Transverse colon (tissue), 4 donors: ENCODE data around the gene TMEM178B. TPM values are rescaled to one million over a fixed set of nuclear protein-coding genes. Genes with fewer than 3 reads are reported as not detected.

ENCODE experiments used
- DNase-seq: peaks from one replicate; pipeline ENCODE4 v3.0.0-alpha.2; 2019
- H3K27ac ChIP-seq, 4 donors: fragments of 200-600 bp; sonication (generic); 2 replicates each; pipeline ENCODE4 v1.5.1; 2016 to 2018; ENCODE audit warnings: inconsistent platforms in 4 of 4
- H3K27me3 ChIP-seq: fragments of 200-600 bp; sonication (generic); 2 replicates; pipeline ENCODE4 v1.5.1; 2017; ENCODE audit warnings: inconsistent platforms
- H3K36me3 ChIP-seq, 4 donors: fragments of 200-600 bp; sonication (generic); 2 replicates each; pipeline ENCODE4 v1.5.1; 2017 to 2019; ENCODE audit warnings: inconsistent platforms in 4 of 4
- H3K4me1 ChIP-seq, 4 donors: fragments of 200-600 bp; sonication (generic); 2 replicates each; pipeline ENCODE4 v1.5.1; 2017 to 2020; ENCODE audit warnings: inconsistent platforms in 4 of 4
- H3K4me3 ChIP-seq, 4 donors: fragments of 200-600 bp; sonication (generic); 1 replicate in 1 of 4; 2 replicates in 3 of 4; pipeline versions ENCODE4 v1.5.1 to v1.6.1; 2017 to 2019; ENCODE audit warnings: inconsistent platforms in 4 of 4
- H3K9me3 ChIP-seq, 2 donors: fragments of 200-600 bp; sonication (generic); 2 replicates each; pipeline ENCODE4 v1.5.1; 2017 to 2019; ENCODE audit warnings: inconsistent platforms in 2 of 2
- EP300 ChIP-seq: sonication (generic); formaldehyde crosslinking; IDR thresholded peaks from one replicate; pipeline ENCODE4 v1.6.1; 2017; ENCODE audit warnings: antibody characterized with exemption, low read depth
- POLR2A ChIP-seq: fragments of 450-650 bp; IDR thresholded peaks from one replicate; pipeline ENCODE4 v1.6.1; 2016; ENCODE audit warnings: antibody characterized with exemption, mild to moderate bottlenecking, moderate library complexity
- POLR2AphosphoS5 ChIP-seq, 3 donors: sonication (generic); formaldehyde crosslinking; IDR thresholded peaks; one replicate each; pipeline ENCODE4 v1.6.1; 2016; ENCODE audit warnings: antibody characterized with exemption in 3 of 3
- WGBS, 2 donors: methylation state at CpG; one replicate each; pipeline ENCODE4 v1.1.5; 2018; ENCODE audit warnings: low coverage in 1 of 2; 5-methylcytosine and 5-hydroxymethylcytosine counted together
- in situ Hi-C, 4 donors: fragments of 200-750 bp; cut with MboI; loops; one replicate each; pipeline versions ENCODE4 v1.15.0 to v1.15.1; 2017; ENCODE audit warnings: low sequenced_read_pairs in 3 of 4, low pct_ligation_motif_present in 1 of 4, low pct_unique_long_range_greater_than_20kb in 1 of 4
- intact Hi-C: fragments of 100-400 bp; cut with DNase I; formaldehyde crosslinking; loops from one replicate; pipeline ENCODE4 v1.15.1; 2023; ENCODE audit warnings: low total_unique reads
- total RNA-seq, 4 donors: library from RNA; depleted of rRNA; stranded (reverse); fragments of >200 nt; gene quantifications; one replicate each; pipeline ENCODE4 v1.1.0, GENCODE V29; 2016
- TF ChIP-seq, protein P1 (sequence below), 5 experiments: fragments of 200-600 bp in 3 of 5; fragments of 450-650 bp in 2 of 5; sonication (generic) in 3 of 5; IDR thresholded peaks; 1 replicate in 2 of 5; 2 replicates in 3 of 5; pipeline ENCODE4 v1.5.1; 2016 to 2017; ENCODE audit warnings: antibody characterized with exemption in 5 of 5, inconsistent platforms in 3 of 5, mild to moderate bottlenecking in 2 of 5, moderate library complexity in 1 of 5

The TMEM178B gene
- total RNA-seq, 4 donors from 2014 or later: 0.32 to 0.82 (median 0.39) TPM

DNA sequence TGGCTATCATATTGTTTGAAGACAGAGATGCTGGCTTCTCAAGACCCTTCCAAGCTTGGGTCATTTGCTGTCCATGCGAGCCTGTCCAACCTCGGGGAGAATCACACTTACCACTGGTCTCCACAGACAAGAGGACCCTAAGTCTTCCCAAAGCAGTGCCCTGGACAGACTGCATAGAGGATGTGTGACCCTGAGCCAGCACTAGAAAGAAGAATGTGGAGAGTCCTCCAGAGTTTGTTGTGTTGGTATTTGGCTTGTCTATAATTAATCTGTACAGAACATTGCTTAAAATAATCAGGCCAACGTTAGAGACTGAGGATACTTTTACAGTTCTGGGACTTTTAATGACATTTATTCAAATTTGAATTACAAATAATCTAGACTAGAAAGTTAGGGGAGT is 212.7 kb downstream of the TMEM178B start:
- intact Hi-C loops: no loop called here
- no peak overlapping the region for H3K27ac ChIP-seq
- in situ Hi-C loops: no loop called here
- TF ChIP-seq POLR2A (no peak), EP300 (no peak), POLR2AphosphoS5 (IDR thresholded peaks at IDR 0.05) (no peak)
- TF ChIP-seq, protein P1, sequence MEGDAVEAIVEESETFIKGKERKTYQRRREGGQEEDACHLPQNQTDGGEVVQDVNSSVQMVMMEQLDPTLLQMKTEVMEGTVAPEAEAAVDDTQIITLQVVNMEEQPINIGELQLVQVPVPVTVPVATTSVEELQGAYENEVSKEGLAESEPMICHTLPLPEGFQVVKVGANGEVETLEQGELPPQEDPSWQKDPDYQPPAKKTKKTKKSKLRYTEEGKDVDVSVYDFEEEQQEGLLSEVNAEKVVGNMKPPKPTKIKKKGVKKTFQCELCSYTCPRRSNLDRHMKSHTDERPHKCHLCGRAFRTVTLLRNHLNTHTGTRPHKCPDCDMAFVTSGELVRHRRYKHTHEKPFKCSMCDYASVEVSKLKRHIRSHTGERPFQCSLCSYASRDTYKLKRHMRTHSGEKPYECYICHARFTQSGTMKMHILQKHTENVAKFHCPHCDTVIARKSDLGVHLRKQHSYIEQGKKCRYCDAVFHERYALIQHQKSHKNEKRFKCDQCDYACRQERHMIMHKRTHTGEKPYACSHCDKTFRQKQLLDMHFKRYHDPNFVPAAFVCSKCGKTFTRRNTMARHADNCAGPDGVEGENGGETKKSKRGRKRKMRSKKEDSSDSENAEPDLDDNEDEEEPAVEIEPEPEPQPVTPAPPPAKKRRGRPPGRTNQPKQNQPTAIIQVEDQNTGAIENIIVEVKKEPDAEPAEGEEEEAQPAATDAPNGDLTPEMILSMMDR (IDR thresholded peaks at IDR 0.05): no peak
- WGBS, 2 donors: 68 to 72% methylated on average over 3 of the region's 3 CpGs
- no peaks in the 10 kb centered on the region for H3K4me1 ChIP-seq
- H3K9me3 ChIP-seq: no peaks in the 10 kb centered on the region
- no peaks in the 10 kb centered on the region for H3K27me3 ChIP-seq
- H3K4me3 ChIP-seq: no peak overlapping the region
- DNase-seq: no peak
- H3K36me3 ChIP-seq: no peaks in the 10 kb centered on the region

DNA sequence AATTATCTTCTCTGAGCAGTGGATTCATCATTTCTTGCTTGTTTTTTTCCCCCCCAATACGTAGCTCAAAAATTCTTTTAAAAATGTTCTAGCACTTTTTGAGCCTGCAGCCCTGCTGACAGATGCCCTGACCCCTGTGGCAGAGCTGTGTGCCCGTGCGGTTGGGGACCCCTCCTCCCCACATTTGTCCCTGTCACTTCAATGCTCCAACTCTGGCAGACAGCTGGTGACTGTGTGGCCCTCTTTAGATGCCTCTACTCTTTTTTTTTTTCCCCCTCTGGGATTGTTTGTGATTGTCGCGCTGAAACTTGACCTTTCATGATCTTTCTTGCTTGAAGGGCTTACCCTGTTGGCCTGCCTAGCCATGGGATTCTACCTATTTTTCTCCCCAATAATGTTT is 214.1 kb downstream of the TMEM178B start:
- intact Hi-C loops: no loop called here
- TF ChIP-seq, protein P1 (IDR thresholded peaks at IDR 0.05): no peak
- TF ChIP-seq POLR2A (no peak), EP300 (no peak), POLR2AphosphoS5 (IDR thresholded peaks at IDR 0.05) (no peak)
- Histone ChIP-seq H3K27ac (no peak overlapping the region), H3K4me1 (no peaks in the 10 kb centered on the region), H3K36me3 (no peaks in the 10 kb centered on the region), H3K9me3 (no peaks in the 10 kb centered on the region), H3K27me3 (no peaks in the 10 kb centered on the region), H3K4me3 (no peak overlapping the region)
- WGBS, 2 donors: 44 to 46% methylated on average over 5 of the region's 5 CpGs
- DNase-seq: no peak
- in situ Hi-C loops: no loop called here

DNA sequence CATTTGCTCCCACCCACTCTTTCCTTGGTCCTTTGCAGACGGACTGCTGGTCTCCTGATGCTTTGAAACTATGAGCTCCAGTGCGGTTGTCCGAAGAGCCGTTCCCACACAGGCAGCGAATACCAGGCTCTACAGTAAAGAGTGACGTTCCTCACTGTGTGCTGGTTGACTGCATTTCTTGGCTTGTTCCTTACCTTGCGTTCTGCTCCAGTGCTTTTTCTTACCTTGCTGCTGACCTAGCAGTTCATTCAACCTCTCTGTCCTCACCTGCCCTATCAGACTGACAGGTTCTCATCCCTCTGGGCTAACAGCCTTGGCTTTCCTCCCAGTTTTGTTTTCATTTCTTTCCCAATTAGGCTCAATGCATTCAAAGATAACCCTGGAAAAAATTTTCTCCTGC is 214.8 kb downstream of the TMEM178B start:
- TF ChIP-seq POLR2AphosphoS5 (IDR thresholded peaks at IDR 0.05): no peak
- no peak for TF ChIP-seq POLR2A
- TF ChIP-seq EP300: no peak
- TF ChIP-seq, protein P1 (IDR thresholded peaks at IDR 0.05): no peak
- 87 to 89% methylated on average over 7 of the region's 7 CpGs for WGBS, 2 donors
- Histone ChIP-seq H3K4me3 (no peak overlapping the region), H3K27me3 (no peaks in the 10 kb centered on the region), H3K4me1 (no peaks in the 10 kb centered on the region), H3K9me3 (no peaks in the 10 kb centered on the region), H3K27ac (no peak overlapping the region), H3K36me3 (no peaks in the 10 kb centered on the region)
- in situ Hi-C loops (no loop called here), intact Hi-C loops (no loop called here)
- no peak for DNase-seq

DNA sequence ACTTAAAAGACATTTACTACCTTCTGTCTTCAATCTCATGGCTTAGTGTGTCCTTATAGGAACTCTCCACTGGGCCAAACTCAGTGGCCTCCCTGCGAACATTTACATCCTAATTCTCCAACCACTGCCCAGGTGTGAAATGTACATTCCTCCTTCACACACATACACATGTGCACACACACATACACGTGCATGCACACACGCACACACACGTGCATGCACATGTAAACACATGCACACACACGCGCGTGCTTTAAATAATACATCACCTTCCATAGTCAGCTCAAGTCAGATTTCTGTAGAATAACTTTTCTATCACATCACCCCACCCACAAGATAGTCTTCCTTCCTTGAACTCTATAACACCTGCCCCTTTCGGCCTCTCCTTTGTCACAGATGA is 216.5 kb downstream of the TMEM178B start:
- Histone ChIP-seq H3K4me1 (no peaks in the 10 kb centered on the region), H3K36me3 (no peaks in the 10 kb centered on the region), H3K27me3 (no peaks in the 10 kb centered on the region), H3K4me3 (no peak overlapping the region), H3K27ac (no peak overlapping the region), H3K9me3 (no peaks in the 10 kb centered on the region)
- intact Hi-C loops: no loop called here
- TF ChIP-seq POLR2A (no peak), EP300 (no peak), POLR2AphosphoS5 (IDR thresholded peaks at IDR 0.05) (no peak)
- TF ChIP-seq, protein P1 (IDR thresholded peaks at IDR 0.05): no peak
- in situ Hi-C loops: no loop called here
- 89 to 92% methylated on average over 7 to 8 of the region's 8 CpGs for WGBS, 2 donors
- DNase-seq: no peak
